GM21423 (cell line): ENCODE measurements around the gene GALM.

Experiments
- ATAC-seq: cut with Tn5 transposase; IDR thresholded peaks from one replicate; pipeline ENCODE4 v1.9.1; 2021; ENCODE audit warnings: mild to moderate bottlenecking, moderate library complexity; ENCODE audit not compliant: unreplicated experiment

GALM gene

GRCh38 chr2:38649176-38649728 is 16.7 kb upstream of the GALM start:
- ATAC-seq: no peak

GRCh38 chr2:38650012-38650411 is 15.9 kb upstream of the GALM start:
- no peak for ATAC-seq

GRCh38 chr2:38650717-38651116 is 15.2 kb upstream of the GALM start:
- ATAC-seq: no peak

GRCh38 chr2:38652431-38653273 is 13.3 kb upstream of the GALM start:
- no peak for ATAC-seq

- ATAC-seq: peak; percentile 31
Measured at GRCh38 chr2:38653380-38653714, 12.6 kb upstream of the GALM start.

GRCh38 chr2:38653715-38654527 is 12.0 kb upstream of the GALM start:
- ATAC-seq: peak; percentile 60

GRCh38 chr2:38654528-38655381 is 11.2 kb upstream of the GALM start:
- ATAC-seq: no peak

GRCh38 chr2:38655441-38655840 is 10.5 kb upstream of the GALM start:
- ATAC-seq: no peak

GRCh38 chr2:38656866-38657480 is 8.9 kb upstream of the GALM start:
- no peak for ATAC-seq

GRCh38 chr2:38658613-38659012 is 7.3 kb upstream of the GALM start:
- no peak for ATAC-seq

- ATAC-seq: no peak
Measured at GRCh38 chr2:38659115-38659514, 6.8 kb upstream of the GALM start.

GRCh38 chr2:38660282-38660681 is 5.6 kb upstream of the GALM start:
- no peak for ATAC-seq

- no peak for ATAC-seq
Measured at GRCh38 chr2:38661306-38661705, 4.6 kb upstream of the GALM start.

GRCh38 chr2:38666556-38666910 is 619 bp downstream of the GALM start:
- ATAC-seq: no peak

GRCh38 chr2:38668092-38668491 is 2.2 kb downstream of the GALM start:
- ATAC-seq: no peak

GRCh38 chr2:38668779-38669479 is 3.0 kb downstream of the GALM start:
- no peak for ATAC-seq

GRCh38 chr2:38671303-38671702 is 5.4 kb downstream of the GALM start:
- no peak for ATAC-seq

GRCh38 chr2:38671946-38672345 is 6.0 kb downstream of the GALM start:
- ATAC-seq: no peak

- ATAC-seq: no peak
Measured at GRCh38 chr2:38672445-38673391, 6.8 kb downstream of the GALM start.
